Breast epithelium (tissue), 4 donors: ENCODE results near the gene RIMKLA. TPM values are rescaled to one million over a fixed set of nuclear protein-coding genes. Genes with fewer than 3 reads are reported as not detected.

Experiments used
- DNase-seq, 2 donors: peaks; one replicate each; pipeline ENCODE4 v3.0.0-alpha.2; 2019; ENCODE audit warnings: low spot score in 2 of 2
- H3K27ac ChIP-seq, 2 donors: fragments of 200-600 bp; sonication (generic) in 1 of 2; one replicate each; pipeline ENCODE4 v1.5.1; 2016 to 2019; ENCODE audit warnings: mild to moderate bottlenecking in 1 of 2
- H3K27me3 ChIP-seq, 2 donors: fragments of 200-600 bp; sonication (generic) in 1 of 2; one replicate each; pipeline versions ENCODE4 v1.5.1 to v1.6.0; 2017 to 2019; ENCODE audit warnings: control low read depth in 1 of 2, mild to moderate bottlenecking in 1 of 2
- H3K36me3 ChIP-seq: fragments of 200-600 bp; one replicate; pipeline ENCODE4 v1.5.1; 2019
- H3K4me1 ChIP-seq, 2 donors: fragments of 200-600 bp; sonication (generic); one replicate each; pipeline ENCODE4 v1.5.1; 2016 to 2019; ENCODE audit warnings: control low read depth in 1 of 2
- H3K4me3 ChIP-seq, 3 donors: fragments of 200-600 bp; sonication (generic); 1 replicate in 2 of 3; 2 replicates in 1 of 3; pipeline ENCODE4 v1.5.1; 2016 to 2019; ENCODE audit warnings: mild to moderate bottlenecking in 3 of 3, moderate library complexity in 2 of 3
- H3K9me3 ChIP-seq, 2 donors: fragments of 200-600 bp; sonication (generic) in 1 of 2; one replicate each; pipeline ENCODE4 v1.5.1; 2016 to 2019; ENCODE audit warnings: control low read depth in 1 of 2
- POLR2A ChIP-seq: fragments of 450-650 bp; IDR thresholded peaks from one replicate; pipeline ENCODE4 v1.6.1; 2016; ENCODE audit warnings: antibody characterized with exemption, mild to moderate bottlenecking, moderate library complexity
- POLR2AphosphoS5 ChIP-seq, 3 donors: sonication (generic); formaldehyde crosslinking; IDR thresholded peaks; one replicate each; pipeline ENCODE4 v1.6.1; 2017; ENCODE audit warnings: antibody characterized with exemption in 3 of 3
- intact Hi-C: fragments of 100-400 bp; cut with DNase I; formaldehyde crosslinking; loops from one replicate; pipeline ENCODE4 v1.15.1; 2023; ENCODE audit warnings: low total_unique reads
- total RNA-seq, 3 donors: library from RNA; depleted of rRNA; stranded (reverse); fragments of >200 nt; gene quantifications; one replicate each; pipeline ENCODE4 v1.1.0, GENCODE V29; 2016
- TF ChIP-seq, protein P1 (sequence below), 3 donors: fragments of 450-650 bp; IDR thresholded peaks; one replicate each; pipeline ENCODE4 v1.5.1; 2016 to 2017; ENCODE audit warnings: antibody characterized with exemption in 3 of 3, mild to moderate bottlenecking in 3 of 3, moderate library complexity in 3 of 3

Gene RIMKLA
- total RNA-seq, 3 donors from 2014 or later = 0.32 to 0.73 (median 0.66) TPM

DNA sequence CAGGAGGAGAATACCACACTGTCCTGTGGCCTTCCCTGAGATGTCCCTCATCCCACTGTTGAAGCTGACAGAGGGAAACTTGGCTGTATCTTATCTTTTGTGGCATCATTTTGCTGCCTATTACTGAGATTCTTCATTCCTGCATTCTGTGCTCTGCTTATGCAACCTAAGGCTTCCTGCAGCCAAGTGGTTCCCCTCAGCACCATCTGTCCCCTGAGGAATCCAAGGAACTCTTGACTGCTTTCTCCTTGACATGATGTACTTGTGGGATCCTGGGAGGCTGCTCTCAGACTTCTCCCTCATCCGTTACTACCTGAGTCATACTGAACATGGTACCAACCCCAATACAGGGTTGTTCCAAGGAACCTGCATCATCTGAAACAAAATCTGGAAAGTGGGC, 21.1 kb upstream of the RIMKLA start:
- Histone ChIP-seq H3K4me3 (no peak overlapping the region), H3K27me3 (no peaks in the 10 kb centered on the region), H3K4me1 (no peaks in the 10 kb centered on the region), H3K36me3 (no peaks in the 10 kb centered on the region), H3K9me3 (no peaks in the 10 kb centered on the region), H3K27ac (no peak overlapping the region)
- TF ChIP-seq, protein P1, sequence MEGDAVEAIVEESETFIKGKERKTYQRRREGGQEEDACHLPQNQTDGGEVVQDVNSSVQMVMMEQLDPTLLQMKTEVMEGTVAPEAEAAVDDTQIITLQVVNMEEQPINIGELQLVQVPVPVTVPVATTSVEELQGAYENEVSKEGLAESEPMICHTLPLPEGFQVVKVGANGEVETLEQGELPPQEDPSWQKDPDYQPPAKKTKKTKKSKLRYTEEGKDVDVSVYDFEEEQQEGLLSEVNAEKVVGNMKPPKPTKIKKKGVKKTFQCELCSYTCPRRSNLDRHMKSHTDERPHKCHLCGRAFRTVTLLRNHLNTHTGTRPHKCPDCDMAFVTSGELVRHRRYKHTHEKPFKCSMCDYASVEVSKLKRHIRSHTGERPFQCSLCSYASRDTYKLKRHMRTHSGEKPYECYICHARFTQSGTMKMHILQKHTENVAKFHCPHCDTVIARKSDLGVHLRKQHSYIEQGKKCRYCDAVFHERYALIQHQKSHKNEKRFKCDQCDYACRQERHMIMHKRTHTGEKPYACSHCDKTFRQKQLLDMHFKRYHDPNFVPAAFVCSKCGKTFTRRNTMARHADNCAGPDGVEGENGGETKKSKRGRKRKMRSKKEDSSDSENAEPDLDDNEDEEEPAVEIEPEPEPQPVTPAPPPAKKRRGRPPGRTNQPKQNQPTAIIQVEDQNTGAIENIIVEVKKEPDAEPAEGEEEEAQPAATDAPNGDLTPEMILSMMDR (IDR thresholded peaks at IDR 0.05) = no peak
- TF ChIP-seq POLR2A (no peak), POLR2AphosphoS5 (IDR thresholded peaks at IDR 0.05) (no peak)
- DNase-seq = no peak
- intact Hi-C loops = no loop called here

DNA sequence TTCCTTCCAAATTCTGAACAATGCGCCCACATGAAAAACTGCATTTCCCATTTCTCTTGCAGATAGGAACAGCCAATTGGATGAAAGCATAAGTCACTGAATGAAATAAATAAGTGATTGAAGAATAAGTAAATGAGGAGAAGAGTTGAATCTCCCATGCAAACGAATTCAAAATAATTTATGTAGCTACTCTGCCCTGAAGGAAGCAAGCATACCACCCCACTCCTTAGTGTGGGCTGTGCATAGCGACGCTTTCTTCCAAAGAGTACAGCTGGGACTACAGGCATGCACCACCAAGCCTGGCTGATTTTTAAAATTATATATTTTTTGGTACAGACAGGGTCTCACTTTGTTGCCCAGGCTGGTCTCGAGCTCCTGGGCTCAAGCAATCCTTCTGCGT, 16.5 kb upstream of the RIMKLA start:
- TF ChIP-seq POLR2A (no peak), POLR2AphosphoS5 (IDR thresholded peaks at IDR 0.05) (no peak)
- TF ChIP-seq, protein P1 (IDR thresholded peaks at IDR 0.05) = no peak
- Histone ChIP-seq H3K4me3 (no peak overlapping the region), H3K36me3 (no peaks in the 10 kb centered on the region), H3K27me3 (no peaks in the 10 kb centered on the region), H3K4me1 (no peaks in the 10 kb centered on the region), H3K9me3 (no peaks in the 10 kb centered on the region), H3K27ac (no peak overlapping the region)
- no peak for DNase-seq
- intact Hi-C loops = loop anchor here (5.0 kb wide), 1 partner anchor 652 kb away; no protein-coding TSS in a partner anchor

GRCh38 chr1:42364542-42364941, 16.1 kb upstream of the RIMKLA start:
- DNase-seq = no peak
- TF ChIP-seq POLR2A (no peak), POLR2AphosphoS5 (IDR thresholded peaks at IDR 0.05) (no peak)
- TF ChIP-seq, protein P1 (IDR thresholded peaks at IDR 0.05) = no peak
- Histone ChIP-seq H3K27ac (no peak overlapping the region), H3K27me3 (no peaks in the 10 kb centered on the region), H3K4me1 (no peaks in the 10 kb centered on the region), H3K36me3 (no peaks in the 10 kb centered on the region), H3K9me3 (no peaks in the 10 kb centered on the region), H3K4me3 (no peak overlapping the region)
- intact Hi-C loops = loop anchor here (5.0 kb wide), 1 partner anchor 652 kb away; no protein-coding TSS in a partner anchor

GRCh38 chr1:42365118-42365517, 15.5 kb upstream of the RIMKLA start:
- no peaks in the 10 kb centered on the region for H3K4me1 ChIP-seq
- H3K4me3 ChIP-seq = no peak overlapping the region
- no peaks in the 10 kb centered on the region for H3K27me3 ChIP-seq
- DNase-seq = no peak
- TF ChIP-seq POLR2AphosphoS5 (IDR thresholded peaks at IDR 0.05) (no peak), POLR2A (no peak)
- TF ChIP-seq, protein P1 (IDR thresholded peaks at IDR 0.05) = no peak
- no peaks in the 10 kb centered on the region for H3K36me3 ChIP-seq
- no peaks in the 10 kb centered on the region for H3K9me3 ChIP-seq
- H3K27ac ChIP-seq = no peak overlapping the region
- intact Hi-C loops = no loop called here

- H3K4me3 ChIP-seq = no peak overlapping the region
- H3K27ac ChIP-seq = no peak overlapping the region
- DNase-seq = no peak
- intact Hi-C loops = no loop called here
- H3K27me3 ChIP-seq = no peaks in the 10 kb centered on the region
- H3K36me3 ChIP-seq = no peaks in the 10 kb centered on the region
- H3K9me3 ChIP-seq = no peaks in the 10 kb centered on the region
- no peaks in the 10 kb centered on the region for H3K4me1 ChIP-seq
- TF ChIP-seq, protein P1 (IDR thresholded peaks at IDR 0.05) = no peak
- TF ChIP-seq POLR2AphosphoS5 (IDR thresholded peaks at IDR 0.05) (no peak), POLR2A (no peak)
Observed at GRCh38 chr1:42368096-42368795, 12.3 kb upstream of the RIMKLA start.
